H1 (cell line): ENCODE measurements around the gene RAB3GAP2. TPM values are rescaled to one million over a fixed set of nuclear protein-coding genes. Genes with fewer than 3 reads are reported as not detected.

Experiments
- CHD1 ChIP-seq: IDR thresholded peaks from 2 replicates; pipeline ENCODE4 v1.6.1; 2012; ENCODE audit warnings: low read depth, low read length, improper control_type of control experiment
- CTBP2 ChIP-seq: IDR thresholded peaks from 2 replicates; pipeline ENCODE4 v1.7.0; 2011; ENCODE audit warnings: borderline replicate concordance, mild to moderate bottlenecking, moderate library complexity, mixed read lengths, low read length; ENCODE audit not compliant: insufficient read depth, insufficient read length
- HDAC2 ChIP-seq, 2 experiments: fragments of 300-600 bp in 1 of 2; sonication (generic) in 1 of 2; IDR thresholded peaks; 2 replicates each; pipeline ENCODE4 v1.6.1; 2011 to 2012; ENCODE audit warnings: low read depth in 2 of 2, low read length in 2 of 2, mild to moderate bottlenecking in 2 of 2, moderate library complexity in 2 of 2, borderline replicate concordance in 1 of 2, inconsistent platforms in 1 of 2
- RNF2 ChIP-seq: fragments of 200-900, 300-1000 bp; sonication (generic); IDR thresholded peaks from 2 replicates; pipeline ENCODE4 v1.7.1; 2016; ENCODE audit warnings: borderline replicate concordance, low read depth, mild to moderate bottlenecking, antibody characterized with exemption, low read length; ENCODE audit not compliant: poor library complexity, severe bottlenecking; ENCODE audit errors: missing control alignments
- YY1 ChIP-seq: IDR thresholded peaks from 2 replicates; pipeline ENCODE4 v1.6.1; 2011; ENCODE audit warnings: low read depth, mild to moderate bottlenecking, low read length
- polyA plus RNA-seq, 7 experiments: library from polyadenylated mRNA; depleted of rRNA in 3 of 7; stranded (reverse) in 5 of 7; unstranded in 2 of 7; fragments of >200 nt in 5 of 7; fragments of 200-250 nt in 2 of 7; gene quantifications; 1 replicate in 5 of 7; 2 replicates in 1 of 7; 4 replicates in 1 of 7; pipeline versions ENCODE4 v1.2.1 to v1.2.3, GENCODE V29; 2011 to 2013; ENCODE audit warnings: missing spikeins in 2 of 7, mixed read lengths in 2 of 7
- total RNA-seq: library from RNA; stranded (reverse); fragmentation: NEBNext Ultra II Directional; extraction: Animal tissue kit (Norgen Biotek cat#: 25700); gene quantifications from 2 replicates; pipeline ENCODE4 v1.2.1, GENCODE V29; 2021

Gene RAB3GAP2
- total and polyA plus RNA-seq, 2 of the 8 experiments (the other 6 are each of a cell fraction or from before 2014, with no cell fraction given) = 19.7 to 52.7 TPM

DNA sequence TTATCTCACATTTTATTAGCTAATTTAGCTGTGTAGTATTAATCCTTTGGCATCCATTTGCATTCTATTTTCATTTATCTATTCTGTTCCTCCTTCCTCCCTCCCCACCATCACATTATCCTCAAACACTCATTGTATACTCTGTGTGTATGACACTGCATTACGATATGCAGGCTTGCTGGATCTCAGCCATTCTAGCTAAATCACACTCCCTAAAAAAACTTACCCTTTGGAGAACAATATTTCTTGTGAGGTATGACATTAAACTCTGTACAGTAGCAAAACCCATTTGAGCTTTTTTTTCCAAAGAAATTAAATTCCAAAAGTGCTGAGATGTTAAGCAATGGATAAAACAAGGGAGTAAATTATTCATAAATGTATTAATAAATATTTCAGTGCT is 11.4 kb upstream of the RAB3GAP2 start (continued):
- no peak for TF ChIP-seq RNF2
- TF ChIP-seq CHD1 = no peak
- no peak for TF ChIP-seq CTBP2
- no peak for TF ChIP-seq YY1
- TF ChIP-seq HDAC2 (IDR thresholded peaks at IDR 0.05; ENCODE audit: borderline replicate concordance in 1 of 2, low read depth in 2 of 2, low read length in 2 of 2) = no peak
